A549 treated with GW870086 at 1 μM for 4 hours (cell line): Measurements from ENCODE around the gene NMNAT1. TPM values are rescaled to one million over a fixed set of nuclear protein-coding genes. Genes with fewer than 3 reads are reported as not detected.

ENCODE experiments used
- total RNA-seq: library from RNA; stranded (reverse); fragments of 200-300 nt; extraction: Qiagen RNA extraction; gene quantifications from 5 replicates; pipeline ENCODE4 v1.2.3, GENCODE V29; 2022; ENCODE audit warnings: low read depth

Gene NMNAT1
- total RNA-seq, result 1.9 to 2.6 TPM (median 2.2 TPM) in 5 replicates

GRCh38 chr1:9942939-9943788 is at the start of gene NMNAT1, which contains the start of gene LZIC:
Gene NMNAT1, plus strand, starts transcription at chr1:9943475. Its CDS starts 28,599 bp downstream, at chr1:9972074.
Gene LZIC, minus strand, starts transcription at chr1:9943391. Its CDS starts 6,772 bp downstream, at chr1:9936619.

DNA sequence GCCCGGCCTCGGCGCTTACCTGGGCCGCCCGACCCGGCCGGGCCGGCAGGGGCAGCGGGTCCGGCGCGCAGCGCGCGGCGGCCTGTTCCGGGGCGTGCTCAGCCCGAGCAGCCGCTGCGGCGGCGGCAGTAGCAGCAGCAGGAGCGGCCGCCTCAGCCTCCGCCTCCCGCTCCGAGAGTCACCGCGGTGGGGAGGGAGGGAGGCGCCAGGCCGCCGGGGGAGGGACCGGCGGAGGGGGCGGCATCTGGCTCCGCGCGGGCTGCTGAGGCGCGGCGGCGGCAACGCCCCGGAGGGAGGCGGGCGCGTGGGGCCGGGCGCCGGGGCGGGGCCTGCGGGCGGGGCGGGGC is 33.2 kb upstream of the NMNAT1 start, which contains the start of gene CTNNBIP1:
Gene CTNNBIP1, minus strand, starts transcription at position 194 of the 347 bp plus-strand sequence. CDS start 38,205 bp downstream, outside the sequence.

DNA sequence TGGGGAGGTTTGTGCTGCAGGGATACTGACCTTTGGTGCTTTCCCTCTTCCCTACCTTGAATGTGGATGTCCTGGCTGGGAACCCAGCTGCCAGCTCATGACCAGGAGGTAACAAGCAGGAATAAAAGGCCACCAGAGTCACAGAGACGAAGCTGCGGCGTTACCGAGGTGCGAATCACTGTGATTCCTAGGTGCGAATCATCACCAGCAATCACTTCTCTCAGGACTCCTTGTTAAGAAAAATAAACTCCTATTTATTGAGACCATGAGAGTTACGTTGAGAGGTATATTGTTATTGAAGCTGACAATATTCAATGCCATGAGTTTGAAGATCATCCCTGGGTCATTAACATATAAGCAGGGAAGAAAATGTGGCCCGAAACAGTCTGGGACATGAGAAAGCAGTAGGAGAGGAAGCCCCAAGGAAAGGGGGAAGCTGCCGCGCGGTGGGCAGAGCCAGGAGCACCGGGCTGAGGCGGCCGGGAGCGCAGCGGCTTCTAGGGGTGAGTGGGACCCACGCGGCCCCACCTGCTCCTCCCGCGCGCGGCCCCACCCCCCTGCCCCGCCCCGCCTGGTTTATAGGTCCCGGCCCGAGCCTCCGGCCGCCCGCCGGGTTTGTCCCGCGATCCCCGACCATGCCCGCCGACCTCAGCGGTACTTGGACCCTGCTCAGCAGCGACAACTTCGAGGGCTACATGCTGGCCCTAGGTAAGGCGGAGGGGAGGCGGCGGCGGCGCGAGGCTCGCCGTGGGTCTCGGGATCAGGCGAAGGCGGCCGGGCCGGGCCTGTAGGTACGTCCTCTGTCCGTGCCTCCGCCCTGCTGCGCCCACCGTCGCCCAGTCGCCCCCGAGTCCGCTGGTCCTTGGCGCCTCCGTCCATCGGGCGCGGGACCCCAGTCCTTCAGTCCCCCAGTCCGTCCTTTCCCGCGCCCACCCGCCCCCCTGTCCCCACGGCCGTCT is 53.6 kb downstream of the NMNAT1 start, which contains the start of gene RBP7:
Gene RBP7, plus strand, starts transcription at position 605 of the 959 bp plus-strand sequence. Its CDS starts 31 bp downstream, at position 636.

GRCh38 chr1:10032590-10033358 is 89.5 kb downstream of the NMNAT1 start, which contains the start of gene UBE4B:
Gene UBE4B, plus strand, starts transcription at chr1:10032958. Its CDS starts 713 bp downstream, at chr1:10033671.

Other genes with a start within 250 kb of the NMNAT1 start
- gene CLSTN1, start 119.5 kb upstream of the NMNAT1 start, total RNA-seq, result 54.6 to 67.4 TPM (median 63.2 TPM) in 5 replicates
- gene CTNNBIP1, start 33.2 kb upstream of the NMNAT1 start, total RNA-seq, result 7.2 to 10.9 TPM (median 9.3 TPM) in 5 replicates
- gene LZIC, start 84 bp upstream of the NMNAT1 start, total RNA-seq, result 20.6 to 23.6 TPM (median 22.4 TPM) in 5 replicates
- gene RBP7, start 53.8 kb downstream of the NMNAT1 start, total RNA-seq, result 6.2 to 7.8 TPM (median 6.9 TPM) in 5 replicates
- gene UBE4B, start 89.5 kb downstream of the NMNAT1 start, total RNA-seq, result 11.5 to 14.0 TPM (median 12.7 TPM) in 5 replicates